ENCODE results near the gene GNA12. TPM values are rescaled to one million over a fixed set of nuclear protein-coding genes. Genes with fewer than 3 reads are reported as not detected.

The GNA12 gene
- polyA plus RNA-seq, 1 of the 3 experiments (the other 2 are of a cell fraction): 64.8 TPM

DNA sequence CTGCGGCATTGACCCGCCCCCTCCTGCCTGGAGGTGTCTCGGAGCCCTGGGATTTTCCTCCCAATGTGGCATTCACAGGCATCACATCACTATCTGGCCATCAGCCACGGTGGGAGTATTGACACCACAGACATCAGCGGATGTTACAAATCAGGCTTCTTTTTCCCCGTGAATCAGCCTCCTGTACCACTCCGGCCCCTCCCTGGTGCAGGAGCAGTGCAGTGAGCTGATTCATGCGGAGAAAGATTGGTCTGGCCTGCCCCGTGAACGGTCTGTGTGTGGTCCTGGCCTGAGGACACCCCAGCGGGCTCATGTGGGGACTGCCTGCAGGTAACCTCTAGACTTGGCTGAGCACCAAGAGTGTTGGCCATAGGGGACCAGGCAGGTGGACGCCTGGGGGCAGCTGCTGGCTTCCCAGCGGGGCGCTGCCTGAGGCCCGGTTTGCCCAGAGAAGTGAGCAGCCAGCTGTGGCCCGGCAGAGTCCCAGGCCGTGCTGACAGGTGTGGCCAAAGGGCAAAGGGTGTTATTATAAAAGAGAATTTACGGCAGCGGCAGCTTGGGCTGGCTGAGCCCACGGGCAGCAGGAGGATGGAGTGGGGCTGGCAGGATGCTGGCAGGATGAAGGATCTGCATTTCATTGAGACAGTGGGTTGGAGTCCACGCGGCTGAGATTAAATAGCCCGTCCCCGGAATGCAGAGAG is 32.1 kb upstream of the GNA12 start:
- Histone ChIP-seq H3K4me3 (ENCODE audit: low read depth in 2 of 2, low read length in 1 of 2) (no peak overlapping the region), H3K4me2 (peak overlapping the region; percentile 16; the same call in 1 of the 2 replicates)
- CTCF ChIA-PET: interaction anchor here (1.0 to 5.9 kb wide), 4 partner anchors 11 to 278 kb away, joined by 4 to 41 read pairs (median 16); no protein-coding TSS in a partner anchor

DNA sequence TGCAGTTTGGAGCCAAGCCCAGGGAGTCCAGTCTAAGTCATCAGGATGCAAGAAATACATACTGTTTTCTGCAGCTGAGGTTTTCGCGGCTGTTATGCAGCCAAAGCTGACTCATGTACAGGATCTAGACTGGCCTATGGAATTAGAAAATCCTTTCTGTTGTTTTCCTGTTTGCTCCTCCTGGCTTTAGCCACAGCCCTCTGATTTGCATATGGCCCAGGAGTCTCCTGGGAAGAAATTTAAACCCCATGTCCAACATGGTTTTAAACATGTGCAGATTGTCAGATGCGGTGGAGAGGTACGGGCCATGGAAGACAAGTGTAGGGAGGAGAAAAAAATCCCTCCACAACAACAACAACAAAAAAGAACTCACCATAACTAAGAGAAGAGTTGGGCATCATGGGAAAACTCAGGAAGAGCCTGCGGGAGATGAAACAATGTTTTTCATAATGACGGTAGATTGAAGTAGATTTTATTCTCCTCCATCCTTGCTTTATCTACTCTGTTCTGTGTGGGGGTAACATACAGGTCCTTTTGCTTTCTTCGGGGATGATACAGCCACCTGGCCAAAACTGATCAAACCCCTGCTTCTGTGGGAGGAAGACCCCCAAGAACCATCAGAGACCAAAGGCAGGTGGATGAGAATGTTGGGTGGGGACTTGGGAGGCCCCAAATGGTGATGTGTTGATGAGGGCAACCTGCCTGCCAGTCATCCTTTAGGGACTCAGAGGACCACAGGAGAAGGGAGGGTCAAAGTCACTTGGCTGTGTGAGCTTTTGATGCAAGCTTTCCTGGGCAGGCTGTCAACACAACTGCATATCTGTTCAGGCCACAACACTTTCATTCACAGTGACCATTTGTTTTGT is 29.8 kb upstream of the GNA12 start:
- 36% methylated on average over 7 of the region's 7 CpGs for WGBS (ENCODE audit: low lambda C conversion rate)
- Histone ChIP-seq H3K4me1 (ENCODE audit: control insufficient read depth in 1 of 2, insufficient read depth in 2 of 2, low read depth in 1 of 2, low read length in 1 of 2) (peaks cover 0 to 11% of the 10 kb centered on the region in 2 experiments; a peak in 1 of 4 replicates), H3K4me3 (ENCODE audit: low read depth in 2 of 2, low read length in 1 of 2) (no peak overlapping the region), H3K9me2 (no peaks in the 10 kb centered on the region), H3K9ac (peak overlapping the region; percentile 55; the same call in 1 of the 2 replicates), H3K79me2 (ENCODE audit: insufficient read depth) (no peaks in the 10 kb centered on the region), H3K27me3 (ENCODE audit: insufficient read depth) (no peaks in the 10 kb centered on the region), H3F3A (replicated peaks; ENCODE audit: insufficient read depth) (peaks cover 27% of the 10 kb centered on the region), H3K36me3 (replicated peaks in 1 of 2; ENCODE audit: control insufficient read depth in 1 of 2, insufficient read depth in 2 of 2, low read length in 1 of 2) (no peaks in the 10 kb centered on the region), H3K27ac (ENCODE audit: low read depth in 2 of 2, low read length in 1 of 2) (peak overlapping the region in 1 of 2 experiments; percentile 81; a peak in 2 of 4 replicates), H3K9me3 (no peaks in the 10 kb centered on the region), H2AFZ (ENCODE audit: low read depth) (no peak overlapping the region), H4K20me1 (ENCODE audit: insufficient read depth) (no peaks in the 10 kb centered on the region), H3K4me2 (no peak overlapping the region; the same call in 1 of the 2 replicates)
- ChIA-PET CTCF (interaction anchor here (0.9 to 5.9 kb wide), 3 partner anchors 9 to 280 kb away, joined by 3 to 41 read pairs (median 26); no protein-coding TSS in a partner anchor), POLR2A (no interaction called here)
- peak; percentile 43 for DNase-seq
- TF ChIP-seq TAF1 (IDR thresholded peaks at IDR 0.05; ENCODE audit: borderline replicate concordance, low read depth, low read length) (no peak), POLR2AphosphoS5 (IDR thresholded peaks at IDR 0.05; ENCODE audit: low read depth, low read length) (peak; percentile 99), RCOR1 (IDR thresholded peaks at IDR 0.05; ENCODE audit: low read length) (no peak), SIN3A (IDR thresholded peaks at IDR 0.05; ENCODE audit: borderline replicate concordance, low read depth, low read length) (peak; percentile 94), TCF12 (IDR thresholded peaks at IDR 0.05) (0 out of 2 replicates have a peak, but pooled peaks have one; percentile 36), FOXM1 (IDR thresholded peaks at IDR 0.05; ENCODE audit: low read depth) (no peak), ELF1 (IDR thresholded peaks at IDR 0.05) (no peak), FOXJ3 (CRISPR knock-in tag; IDR thresholded peaks at IDR 0.05) (no peak), SMC3 (IDR thresholded peaks at IDR 0.05; ENCODE audit: low read depth, low read length) (no peak), EP300 (IDR thresholded peaks at IDR 0.05; ENCODE audit: borderline replicate concordance in 1 of 2, low read depth in 1 of 2, low read length in 1 of 2) (no peak), TEAD4 (IDR thresholded peaks at IDR 0.05; ENCODE audit: borderline replicate concordance, insufficient read depth) (peak; percentile 35; the same call in 1 of the 2 replicates)
- TF ChIP-seq, protein P1, sequence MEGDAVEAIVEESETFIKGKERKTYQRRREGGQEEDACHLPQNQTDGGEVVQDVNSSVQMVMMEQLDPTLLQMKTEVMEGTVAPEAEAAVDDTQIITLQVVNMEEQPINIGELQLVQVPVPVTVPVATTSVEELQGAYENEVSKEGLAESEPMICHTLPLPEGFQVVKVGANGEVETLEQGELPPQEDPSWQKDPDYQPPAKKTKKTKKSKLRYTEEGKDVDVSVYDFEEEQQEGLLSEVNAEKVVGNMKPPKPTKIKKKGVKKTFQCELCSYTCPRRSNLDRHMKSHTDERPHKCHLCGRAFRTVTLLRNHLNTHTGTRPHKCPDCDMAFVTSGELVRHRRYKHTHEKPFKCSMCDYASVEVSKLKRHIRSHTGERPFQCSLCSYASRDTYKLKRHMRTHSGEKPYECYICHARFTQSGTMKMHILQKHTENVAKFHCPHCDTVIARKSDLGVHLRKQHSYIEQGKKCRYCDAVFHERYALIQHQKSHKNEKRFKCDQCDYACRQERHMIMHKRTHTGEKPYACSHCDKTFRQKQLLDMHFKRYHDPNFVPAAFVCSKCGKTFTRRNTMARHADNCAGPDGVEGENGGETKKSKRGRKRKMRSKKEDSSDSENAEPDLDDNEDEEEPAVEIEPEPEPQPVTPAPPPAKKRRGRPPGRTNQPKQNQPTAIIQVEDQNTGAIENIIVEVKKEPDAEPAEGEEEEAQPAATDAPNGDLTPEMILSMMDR (IDR thresholded peaks at IDR 0.05): no peak
- TF ChIP-seq, protein P2, sequence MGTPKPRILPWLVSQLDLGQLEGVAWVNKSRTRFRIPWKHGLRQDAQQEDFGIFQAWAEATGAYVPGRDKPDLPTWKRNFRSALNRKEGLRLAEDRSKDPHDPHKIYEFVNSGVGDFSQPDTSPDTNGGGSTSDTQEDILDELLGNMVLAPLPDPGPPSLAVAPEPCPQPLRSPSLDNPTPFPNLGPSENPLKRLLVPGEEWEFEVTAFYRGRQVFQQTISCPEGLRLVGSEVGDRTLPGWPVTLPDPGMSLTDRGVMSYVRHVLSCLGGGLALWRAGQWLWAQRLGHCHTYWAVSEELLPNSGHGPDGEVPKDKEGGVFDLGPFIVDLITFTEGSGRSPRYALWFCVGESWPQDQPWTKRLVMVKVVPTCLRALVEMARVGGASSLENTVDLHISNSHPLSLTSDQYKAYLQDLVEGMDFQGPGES (IDR thresholded peaks at IDR 0.05; ENCODE audit: low read depth, low read length): no peak

More for the DNA sequence above, 32.1 kb upstream of the GNA12 start:
- Histone ChIP-seq H3K27ac (ENCODE audit: low read depth in 2 of 2, low read length in 1 of 2) (peak overlapping the region in 1 of 2 experiments; percentile 15; a peak in 1 of 4 replicates), H4K20me1 (ENCODE audit: insufficient read depth) (no peaks in the 10 kb centered on the region), H3K4me1 (ENCODE audit: control insufficient read depth in 1 of 2, insufficient read depth in 2 of 2, low read depth in 1 of 2, low read length in 1 of 2) (peaks cover 0 to 11% of the 10 kb centered on the region in 2 experiments; a peak in 1 of 4 replicates), H3K36me3 (replicated peaks in 1 of 2; ENCODE audit: control insufficient read depth in 1 of 2, insufficient read depth in 2 of 2, low read length in 1 of 2) (no peaks in the 10 kb centered on the region), H3K9ac (no peak overlapping the region), H3K9me3 (no peaks in the 10 kb centered on the region), H2AFZ (ENCODE audit: low read depth) (peak overlapping the region; percentile 64; the same call in 1 of the 2 replicates), H3F3A (replicated peaks; ENCODE audit: insufficient read depth) (peaks cover 36% of the 10 kb centered on the region), H3K79me2 (ENCODE audit: insufficient read depth) (no peaks in the 10 kb centered on the region), H3K9me2 (no peaks in the 10 kb centered on the region), H3K27me3 (ENCODE audit: insufficient read depth) (no peaks in the 10 kb centered on the region)
- TF ChIP-seq RXRA (IDR thresholded peaks at IDR 0.05; ENCODE audit: borderline replicate concordance, low read depth) (no peak), FOSL2 (IDR thresholded peaks at IDR 0.05; ENCODE audit: borderline replicate concordance, low read depth) (peak; percentile 56; the same call in 1 of the 2 replicates), GATA2 (CRISPR knock-in tag; IDR thresholded peaks at IDR 0.05) (peak; percentile 60), EP300 (IDR thresholded peaks at IDR 0.05; ENCODE audit: borderline replicate concordance in 1 of 2, low read depth in 1 of 2, low read length in 1 of 2) (0 out of 4 replicates have a peak, but pooled peaks of 1 of the 2 experiments have one; percentile 23), NFIC (IDR thresholded peaks at IDR 0.05; ENCODE audit: borderline replicate concordance) (peak; percentile 52), FOXJ3 (CRISPR knock-in tag; IDR thresholded peaks at IDR 0.05) (no peak), TCF12 (IDR thresholded peaks at IDR 0.05) (no peak; the same call in 1 of the 2 replicates), RFX5 (IDR thresholded peaks at IDR 0.05; ENCODE audit: low read length) (no peak), MEF2A (IDR thresholded peaks at IDR 0.05; ENCODE audit: borderline replicate concordance, low read depth) (no peak)
- TF ChIP-seq, protein P3, sequence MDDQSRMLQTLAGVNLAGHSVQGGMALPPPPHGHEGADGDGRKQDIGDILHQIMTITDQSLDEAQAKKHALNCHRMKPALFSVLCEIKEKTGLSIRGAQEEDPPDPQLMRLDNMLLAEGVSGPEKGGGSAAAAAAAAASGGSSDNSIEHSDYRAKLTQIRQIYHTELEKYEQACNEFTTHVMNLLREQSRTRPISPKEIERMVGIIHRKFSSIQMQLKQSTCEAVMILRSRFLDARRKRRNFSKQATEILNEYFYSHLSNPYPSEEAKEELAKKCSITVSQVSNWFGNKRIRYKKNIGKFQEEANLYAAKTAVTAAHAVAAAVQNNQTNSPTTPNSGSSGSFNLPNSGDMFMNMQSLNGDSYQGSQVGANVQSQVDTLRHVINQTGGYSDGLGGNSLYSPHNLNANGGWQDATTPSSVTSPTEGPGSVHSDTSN (IDR thresholded peaks at IDR 0.05): peak; percentile 52; the same call in 1 of the 2 replicates
- TF ChIP-seq, protein P4, sequence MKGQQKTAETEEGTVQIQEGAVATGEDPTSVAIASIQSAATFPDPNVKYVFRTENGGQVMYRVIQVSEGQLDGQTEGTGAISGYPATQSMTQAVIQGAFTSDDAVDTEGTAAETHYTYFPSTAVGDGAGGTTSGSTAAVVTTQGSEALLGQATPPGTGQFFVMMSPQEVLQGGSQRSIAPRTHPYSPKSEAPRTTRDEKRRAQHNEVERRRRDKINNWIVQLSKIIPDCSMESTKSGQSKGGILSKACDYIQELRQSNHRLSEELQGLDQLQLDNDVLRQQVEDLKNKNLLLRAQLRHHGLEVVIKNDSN (IDR thresholded peaks at IDR 0.05; ENCODE audit: borderline replicate concordance, low read depth): no peak
- peak; percentile 66 for DNase-seq
- POLR2A ChIA-PET: no interaction called here
- WGBS (ENCODE audit: low lambda C conversion rate): 60% methylated on average over 24 of the region's 24 CpGs
